ENCODE data around the gene PLOD2.

DNA sequence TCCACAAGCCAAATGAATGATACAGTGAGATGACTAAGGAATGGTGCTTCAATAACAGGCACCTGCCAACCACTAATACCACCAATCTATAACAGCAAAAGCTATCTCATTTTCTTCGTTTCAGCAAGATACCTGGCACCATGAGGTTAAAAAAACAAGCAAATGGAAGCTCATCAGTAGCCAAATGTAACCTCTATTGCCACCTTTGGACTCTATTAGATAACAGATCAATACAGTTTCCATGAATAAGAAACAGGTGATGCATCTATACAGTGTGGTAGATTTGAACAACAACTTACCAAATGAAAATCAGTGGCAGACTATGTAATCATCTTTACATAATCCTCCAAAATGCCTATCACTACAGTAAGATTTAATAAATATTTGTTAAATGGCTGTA, 32.8 kb downstream of the PLOD2 start:
- TF ChIP-seq, protein P1, sequence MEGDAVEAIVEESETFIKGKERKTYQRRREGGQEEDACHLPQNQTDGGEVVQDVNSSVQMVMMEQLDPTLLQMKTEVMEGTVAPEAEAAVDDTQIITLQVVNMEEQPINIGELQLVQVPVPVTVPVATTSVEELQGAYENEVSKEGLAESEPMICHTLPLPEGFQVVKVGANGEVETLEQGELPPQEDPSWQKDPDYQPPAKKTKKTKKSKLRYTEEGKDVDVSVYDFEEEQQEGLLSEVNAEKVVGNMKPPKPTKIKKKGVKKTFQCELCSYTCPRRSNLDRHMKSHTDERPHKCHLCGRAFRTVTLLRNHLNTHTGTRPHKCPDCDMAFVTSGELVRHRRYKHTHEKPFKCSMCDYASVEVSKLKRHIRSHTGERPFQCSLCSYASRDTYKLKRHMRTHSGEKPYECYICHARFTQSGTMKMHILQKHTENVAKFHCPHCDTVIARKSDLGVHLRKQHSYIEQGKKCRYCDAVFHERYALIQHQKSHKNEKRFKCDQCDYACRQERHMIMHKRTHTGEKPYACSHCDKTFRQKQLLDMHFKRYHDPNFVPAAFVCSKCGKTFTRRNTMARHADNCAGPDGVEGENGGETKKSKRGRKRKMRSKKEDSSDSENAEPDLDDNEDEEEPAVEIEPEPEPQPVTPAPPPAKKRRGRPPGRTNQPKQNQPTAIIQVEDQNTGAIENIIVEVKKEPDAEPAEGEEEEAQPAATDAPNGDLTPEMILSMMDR (conservative IDR thresholded peaks at IDR 0.05; ENCODE audit: low read length): no peak
- no peak for TF ChIP-seq EZH2phosphoT487 (IDR thresholded peaks at IDR 0.05; ENCODE audit: borderline replicate concordance, low read depth, low read length)

Measured in OCI-LY7 (cell line).